ENCODE results near the gene SPRY2. TPM values are rescaled to one million over a fixed set of nuclear protein-coding genes. Genes with fewer than 3 reads are reported as not detected.

The SPRY2 gene
- total and polyA plus RNA-seq, 2 of the 13 experiments (the other 11 are each of a cell fraction or from before 2014, with no cell fraction given): 7.4 to 25.1 TPM

DNA sequence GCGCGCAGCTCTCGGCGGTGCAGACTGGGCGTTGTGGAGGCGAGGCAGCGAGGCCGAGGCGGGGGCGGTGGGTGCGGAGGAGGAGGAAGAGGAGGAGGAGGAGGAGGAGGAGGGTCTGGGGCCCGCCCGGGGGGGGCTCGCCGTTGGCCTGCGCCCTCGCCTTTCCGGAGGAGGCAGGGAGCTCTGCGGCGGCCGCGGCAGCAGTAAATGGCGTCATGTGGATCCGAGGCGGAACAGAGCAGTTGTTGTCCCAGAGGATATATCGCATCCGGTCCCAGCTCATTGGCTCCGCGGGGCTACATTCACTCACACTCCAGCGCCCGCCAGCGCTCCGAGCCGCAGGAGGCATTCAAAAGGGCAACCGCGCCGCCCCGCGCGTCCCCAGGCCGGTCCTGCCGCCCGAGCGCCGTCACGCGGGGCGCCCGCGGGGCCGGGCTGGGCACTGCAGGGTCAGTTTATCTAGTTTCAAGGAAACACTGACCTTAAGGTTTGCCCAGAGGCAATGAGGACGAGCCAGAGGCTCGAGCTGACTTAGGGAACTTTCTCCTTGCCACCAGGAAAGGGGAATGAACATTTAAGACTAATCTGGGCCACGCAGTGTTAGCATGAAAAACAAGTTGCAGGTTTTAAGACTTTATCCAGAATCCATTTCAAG lies at the start of gene SPRY2 (continued):
- TF ChIP-seq, protein P1, sequence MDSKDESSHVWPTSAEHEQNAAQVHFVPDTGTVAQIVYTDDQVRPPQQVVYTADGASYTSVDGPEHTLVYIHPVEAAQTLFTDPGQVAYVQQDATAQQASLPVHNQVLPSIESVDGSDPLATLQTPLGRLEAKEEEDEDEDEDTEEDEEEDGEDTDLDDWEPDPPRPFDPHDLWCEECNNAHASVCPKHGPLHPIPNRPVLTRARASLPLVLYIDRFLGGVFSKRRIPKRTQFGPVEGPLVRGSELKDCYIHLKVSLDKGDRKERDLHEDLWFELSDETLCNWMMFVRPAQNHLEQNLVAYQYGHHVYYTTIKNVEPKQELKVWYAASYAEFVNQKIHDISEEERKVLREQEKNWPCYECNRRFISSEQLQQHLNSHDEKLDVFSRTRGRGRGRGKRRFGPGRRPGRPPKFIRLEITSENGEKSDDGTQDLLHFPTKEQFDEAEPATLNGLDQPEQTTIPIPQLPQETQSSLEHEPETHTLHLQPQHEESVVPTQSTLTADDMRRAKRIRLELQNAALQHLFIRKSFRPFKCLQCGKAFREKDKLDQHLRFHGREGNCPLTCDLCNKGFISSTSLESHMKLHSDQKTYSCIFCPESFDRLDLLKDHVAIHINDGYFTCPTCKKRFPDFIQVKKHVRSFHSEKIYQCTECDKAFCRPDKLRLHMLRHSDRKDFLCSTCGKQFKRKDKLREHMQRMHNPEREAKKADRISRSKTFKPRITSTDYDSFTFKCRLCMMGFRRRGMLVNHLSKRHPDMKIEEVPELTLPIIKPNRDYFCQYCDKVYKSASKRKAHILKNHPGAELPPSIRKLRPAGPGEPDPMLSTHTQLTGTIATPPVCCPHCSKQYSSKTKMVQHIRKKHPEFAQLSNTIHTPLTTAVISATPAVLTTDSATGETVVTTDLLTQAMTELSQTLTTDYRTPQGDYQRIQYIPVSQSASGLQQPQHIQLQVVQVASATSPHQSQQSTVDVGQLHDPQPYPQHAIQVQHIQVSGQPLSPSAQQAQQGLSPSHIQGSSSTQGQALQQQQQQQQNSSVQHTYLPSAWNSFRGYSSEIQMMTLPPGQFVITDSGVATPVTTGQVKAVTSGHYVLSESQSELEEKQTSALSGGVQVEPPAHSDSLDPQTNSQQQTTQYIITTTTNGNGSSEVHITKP (CRISPR knock-in tag; IDR thresholded peaks at IDR 0.05; ENCODE audit: low read depth): no peak
- TF ChIP-seq, protein P2, sequence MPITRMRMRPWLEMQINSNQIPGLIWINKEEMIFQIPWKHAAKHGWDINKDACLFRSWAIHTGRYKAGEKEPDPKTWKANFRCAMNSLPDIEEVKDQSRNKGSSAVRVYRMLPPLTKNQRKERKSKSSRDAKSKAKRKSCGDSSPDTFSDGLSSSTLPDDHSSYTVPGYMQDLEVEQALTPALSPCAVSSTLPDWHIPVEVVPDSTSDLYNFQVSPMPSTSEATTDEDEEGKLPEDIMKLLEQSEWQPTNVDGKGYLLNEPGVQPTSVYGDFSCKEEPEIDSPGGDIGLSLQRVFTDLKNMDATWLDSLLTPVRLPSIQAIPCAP (CRISPR knock-in tag; IDR thresholded peaks at IDR 0.05; ENCODE audit: low read depth): no peak
- TF ChIP-seq, protein P3, sequence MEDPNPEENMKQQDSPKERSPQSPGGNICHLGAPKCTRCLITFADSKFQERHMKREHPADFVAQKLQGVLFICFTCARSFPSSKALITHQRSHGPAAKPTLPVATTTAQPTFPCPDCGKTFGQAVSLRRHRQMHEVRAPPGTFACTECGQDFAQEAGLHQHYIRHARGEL (CRISPR knock-in tag; IDR thresholded peaks at IDR 0.05): no peak
- TF ChIP-seq ZNF264 (CRISPR knock-in tag; IDR thresholded peaks at IDR 0.05) (peak; percentile 81), FOXA1 (IDR thresholded peaks at IDR 0.05) (no peak), FOXA1 (CRISPR knock-in tag; IDR thresholded peaks at IDR 0.05) (peak; percentile 75), ZNF775 (CRISPR knock-in tag; IDR thresholded peaks at IDR 0.05; ENCODE audit: borderline replicate concordance) (no peak)
- TF ChIP-seq, protein P4, sequence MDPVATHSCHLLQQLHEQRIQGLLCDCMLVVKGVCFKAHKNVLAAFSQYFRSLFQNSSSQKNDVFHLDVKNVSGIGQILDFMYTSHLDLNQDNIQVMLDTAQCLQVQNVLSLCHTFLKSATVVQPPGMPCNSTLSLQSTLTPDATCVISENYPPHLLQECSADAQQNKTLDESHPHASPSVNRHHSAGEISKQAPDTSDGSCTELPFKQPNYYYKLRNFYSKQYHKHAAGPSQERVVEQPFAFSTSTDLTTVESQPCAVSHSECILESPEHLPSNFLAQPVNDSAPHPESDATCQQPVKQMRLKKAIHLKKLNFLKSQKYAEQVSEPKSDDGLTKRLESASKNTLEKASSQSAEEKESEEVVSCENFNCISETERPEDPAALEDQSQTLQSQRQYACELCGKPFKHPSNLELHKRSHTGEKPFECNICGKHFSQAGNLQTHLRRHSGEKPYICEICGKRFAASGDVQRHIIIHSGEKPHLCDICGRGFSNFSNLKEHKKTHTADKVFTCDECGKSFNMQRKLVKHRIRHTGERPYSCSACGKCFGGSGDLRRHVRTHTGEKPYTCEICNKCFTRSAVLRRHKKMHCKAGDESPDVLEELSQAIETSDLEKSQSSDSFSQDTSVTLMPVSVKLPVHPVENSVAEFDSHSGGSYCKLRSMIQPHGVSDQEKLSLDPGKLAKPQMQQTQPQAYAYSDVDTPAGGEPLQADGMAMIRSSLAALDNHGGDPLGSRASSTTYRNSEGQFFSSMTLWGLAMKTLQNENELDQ (CRISPR knock-in tag; IDR thresholded peaks at IDR 0.05; ENCODE audit: borderline replicate concordance): no peak
- TF ChIP-seq, protein P5, sequence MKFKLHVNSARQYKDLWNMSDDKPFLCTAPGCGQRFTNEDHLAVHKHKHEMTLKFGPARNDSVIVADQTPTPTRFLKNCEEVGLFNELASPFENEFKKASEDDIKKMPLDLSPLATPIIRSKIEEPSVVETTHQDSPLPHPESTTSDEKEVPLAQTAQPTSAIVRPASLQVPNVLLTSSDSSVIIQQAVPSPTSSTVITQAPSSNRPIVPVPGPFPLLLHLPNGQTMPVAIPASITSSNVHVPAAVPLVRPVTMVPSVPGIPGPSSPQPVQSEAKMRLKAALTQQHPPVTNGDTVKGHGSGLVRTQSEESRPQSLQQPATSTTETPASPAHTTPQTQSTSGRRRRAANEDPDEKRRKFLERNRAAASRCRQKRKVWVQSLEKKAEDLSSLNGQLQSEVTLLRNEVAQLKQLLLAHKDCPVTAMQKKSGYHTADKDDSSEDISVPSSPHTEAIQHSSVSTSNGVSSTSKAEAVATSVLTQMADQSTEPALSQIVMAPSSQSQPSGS (CRISPR knock-in tag; IDR thresholded peaks at IDR 0.05): peak; percentile 66; the same call in 1 of the 2 replicates
- TF ChIP-seq, protein P6, sequence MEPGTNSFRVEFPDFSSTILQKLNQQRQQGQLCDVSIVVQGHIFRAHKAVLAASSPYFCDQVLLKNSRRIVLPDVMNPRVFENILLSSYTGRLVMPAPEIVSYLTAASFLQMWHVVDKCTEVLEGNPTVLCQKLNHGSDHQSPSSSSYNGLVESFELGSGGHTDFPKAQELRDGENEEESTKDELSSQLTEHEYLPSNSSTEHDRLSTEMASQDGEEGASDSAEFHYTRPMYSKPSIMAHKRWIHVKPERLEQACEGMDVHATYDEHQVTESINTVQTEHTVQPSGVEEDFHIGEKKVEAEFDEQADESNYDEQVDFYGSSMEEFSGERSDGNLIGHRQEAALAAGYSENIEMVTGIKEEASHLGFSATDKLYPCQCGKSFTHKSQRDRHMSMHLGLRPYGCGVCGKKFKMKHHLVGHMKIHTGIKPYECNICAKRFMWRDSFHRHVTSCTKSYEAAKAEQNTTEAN (CRISPR knock-in tag; conservative IDR thresholded peaks at IDR 0.05): peak; percentile 64; the same call in 1 of the 2 replicates
- TF ChIP-seq, protein P7, sequence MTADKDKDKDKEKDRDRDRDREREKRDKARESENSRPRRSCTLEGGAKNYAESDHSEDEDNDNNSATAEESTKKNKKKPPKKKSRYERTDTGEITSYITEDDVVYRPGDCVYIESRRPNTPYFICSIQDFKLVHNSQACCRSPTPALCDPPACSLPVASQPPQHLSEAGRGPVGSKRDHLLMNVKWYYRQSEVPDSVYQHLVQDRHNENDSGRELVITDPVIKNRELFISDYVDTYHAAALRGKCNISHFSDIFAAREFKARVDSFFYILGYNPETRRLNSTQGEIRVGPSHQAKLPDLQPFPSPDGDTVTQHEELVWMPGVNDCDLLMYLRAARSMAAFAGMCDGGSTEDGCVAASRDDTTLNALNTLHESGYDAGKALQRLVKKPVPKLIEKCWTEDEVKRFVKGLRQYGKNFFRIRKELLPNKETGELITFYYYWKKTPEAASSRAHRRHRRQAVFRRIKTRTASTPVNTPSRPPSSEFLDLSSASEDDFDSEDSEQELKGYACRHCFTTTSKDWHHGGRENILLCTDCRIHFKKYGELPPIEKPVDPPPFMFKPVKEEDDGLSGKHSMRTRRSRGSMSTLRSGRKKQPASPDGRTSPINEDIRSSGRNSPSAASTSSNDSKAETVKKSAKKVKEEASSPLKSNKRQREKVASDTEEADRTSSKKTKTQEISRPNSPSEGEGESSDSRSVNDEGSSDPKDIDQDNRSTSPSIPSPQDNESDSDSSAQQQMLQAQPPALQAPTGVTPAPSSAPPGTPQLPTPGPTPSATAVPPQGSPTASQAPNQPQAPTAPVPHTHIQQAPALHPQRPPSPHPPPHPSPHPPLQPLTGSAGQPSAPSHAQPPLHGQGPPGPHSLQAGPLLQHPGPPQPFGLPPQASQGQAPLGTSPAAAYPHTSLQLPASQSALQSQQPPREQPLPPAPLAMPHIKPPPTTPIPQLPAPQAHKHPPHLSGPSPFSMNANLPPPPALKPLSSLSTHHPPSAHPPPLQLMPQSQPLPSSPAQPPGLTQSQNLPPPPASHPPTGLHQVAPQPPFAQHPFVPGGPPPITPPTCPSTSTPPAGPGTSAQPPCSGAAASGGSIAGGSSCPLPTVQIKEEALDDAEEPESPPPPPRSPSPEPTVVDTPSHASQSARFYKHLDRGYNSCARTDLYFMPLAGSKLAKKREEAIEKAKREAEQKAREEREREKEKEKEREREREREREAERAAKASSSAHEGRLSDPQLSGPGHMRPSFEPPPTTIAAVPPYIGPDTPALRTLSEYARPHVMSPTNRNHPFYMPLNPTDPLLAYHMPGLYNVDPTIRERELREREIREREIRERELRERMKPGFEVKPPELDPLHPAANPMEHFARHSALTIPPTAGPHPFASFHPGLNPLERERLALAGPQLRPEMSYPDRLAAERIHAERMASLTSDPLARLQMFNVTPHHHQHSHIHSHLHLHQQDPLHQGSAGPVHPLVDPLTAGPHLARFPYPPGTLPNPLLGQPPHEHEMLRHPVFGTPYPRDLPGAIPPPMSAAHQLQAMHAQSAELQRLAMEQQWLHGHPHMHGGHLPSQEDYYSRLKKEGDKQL (CRISPR knock-in tag; IDR thresholded peaks at IDR 0.05; ENCODE audit: low read depth): no peak

All from HepG2 (cell line).